Measurements from ENCODE around the gene OSBPL3.

DNA sequence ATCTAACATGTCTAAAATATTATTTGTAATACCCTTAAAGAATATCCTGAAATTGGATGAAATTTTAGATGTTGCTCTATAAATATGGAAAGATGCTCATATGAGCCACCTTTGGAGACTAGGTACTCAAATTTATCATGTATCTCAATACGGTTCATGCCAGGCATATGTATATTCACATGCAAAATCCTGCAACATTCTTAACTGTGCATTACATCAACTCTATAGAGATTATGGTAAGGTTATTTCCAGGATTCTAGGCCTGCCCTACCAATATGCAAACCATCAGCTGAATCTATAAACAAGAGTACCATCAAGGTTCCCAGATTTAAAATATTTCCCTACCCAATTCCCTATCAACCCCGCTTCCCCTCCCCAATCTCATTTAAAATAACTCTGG lies 27.5 kb downstream of the OSBPL3 start:
- TF ChIP-seq, protein P1, sequence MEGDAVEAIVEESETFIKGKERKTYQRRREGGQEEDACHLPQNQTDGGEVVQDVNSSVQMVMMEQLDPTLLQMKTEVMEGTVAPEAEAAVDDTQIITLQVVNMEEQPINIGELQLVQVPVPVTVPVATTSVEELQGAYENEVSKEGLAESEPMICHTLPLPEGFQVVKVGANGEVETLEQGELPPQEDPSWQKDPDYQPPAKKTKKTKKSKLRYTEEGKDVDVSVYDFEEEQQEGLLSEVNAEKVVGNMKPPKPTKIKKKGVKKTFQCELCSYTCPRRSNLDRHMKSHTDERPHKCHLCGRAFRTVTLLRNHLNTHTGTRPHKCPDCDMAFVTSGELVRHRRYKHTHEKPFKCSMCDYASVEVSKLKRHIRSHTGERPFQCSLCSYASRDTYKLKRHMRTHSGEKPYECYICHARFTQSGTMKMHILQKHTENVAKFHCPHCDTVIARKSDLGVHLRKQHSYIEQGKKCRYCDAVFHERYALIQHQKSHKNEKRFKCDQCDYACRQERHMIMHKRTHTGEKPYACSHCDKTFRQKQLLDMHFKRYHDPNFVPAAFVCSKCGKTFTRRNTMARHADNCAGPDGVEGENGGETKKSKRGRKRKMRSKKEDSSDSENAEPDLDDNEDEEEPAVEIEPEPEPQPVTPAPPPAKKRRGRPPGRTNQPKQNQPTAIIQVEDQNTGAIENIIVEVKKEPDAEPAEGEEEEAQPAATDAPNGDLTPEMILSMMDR (optimal IDR thresholded peaks at IDR 0.05 in 1 of 3, IDR thresholded peaks at IDR 0.05 in 1 of 3, conservative IDR thresholded peaks at IDR 0.05 in 1 of 3; ENCODE audit: extremely low read depth in 1 of 3, insufficient read depth in 2 of 3, low read length in 3 of 3) = no peak
- TF ChIP-seq EZH2 (IDR thresholded peaks at IDR 0.05; ENCODE audit: low read length) = no peak
